HG03196 (cell line): ENCODE measurements around the gene PXDC1.
"Not testable (repeated sequence)": the region's sequence is repeated elsewhere in the genome, so short reads cannot be mapped to it uniquely, and the experiment has no call there.

ENCODE experiments used
- ATAC-seq: cut with Tn5 transposase; IDR thresholded peaks from one replicate; pipeline ENCODE4 v1.9.1; 2021; ENCODE audit not compliant: unreplicated experiment

PXDC1 gene

DNA sequence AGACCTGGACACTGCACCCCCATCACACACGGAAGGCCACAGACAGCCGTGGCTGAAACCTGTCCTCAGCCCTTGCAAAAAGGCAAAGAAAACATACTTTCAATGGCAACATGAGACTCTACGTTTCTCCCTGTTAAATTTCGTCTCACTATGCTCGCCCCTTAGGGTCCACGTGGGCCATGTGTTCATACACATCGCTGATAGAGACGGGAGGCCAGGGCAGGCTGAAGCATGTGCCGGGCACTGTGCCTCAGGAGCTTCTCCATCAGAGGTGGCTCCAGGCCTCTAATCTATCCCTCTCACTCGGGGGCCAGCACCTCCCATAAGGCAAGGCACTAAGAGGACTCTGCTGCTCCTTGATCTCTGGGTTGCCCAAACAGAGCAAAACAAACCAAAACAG, 17.5 kb downstream of the PXDC1 start:
- no peak for ATAC-seq

DNA sequence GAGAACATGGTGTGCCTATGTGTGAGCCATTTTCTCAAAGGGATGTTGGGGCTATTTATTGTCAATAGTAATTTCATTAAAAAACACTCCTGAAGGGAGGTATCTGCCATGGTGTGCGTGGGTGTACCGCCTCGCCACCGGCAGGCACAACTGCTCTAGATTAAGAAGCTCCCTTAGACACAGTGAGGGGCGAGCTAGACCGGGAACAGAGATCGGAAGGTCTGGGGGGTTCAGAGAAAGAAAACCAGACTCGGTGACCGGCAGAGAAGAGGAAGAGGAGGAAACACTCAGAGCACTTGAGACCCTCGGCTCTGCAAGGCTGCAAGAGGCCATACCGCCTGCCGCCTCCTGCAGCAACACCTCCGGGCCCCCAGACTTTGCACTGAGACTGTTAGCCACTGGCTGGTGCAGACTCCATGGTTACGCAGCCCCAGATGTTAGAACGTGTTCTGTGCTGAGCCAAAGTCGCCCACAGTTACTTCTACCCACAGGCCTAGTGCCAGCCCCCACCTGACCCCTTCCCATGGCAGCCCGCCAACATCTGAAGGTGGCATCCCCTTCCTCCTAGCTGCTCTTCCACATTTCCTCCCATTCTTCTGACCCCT, 18.1 kb downstream of the PXDC1 start:
- ATAC-seq, result no peak

- ATAC-seq, result no peak
These were observed 19.0 kb downstream of the PXDC1 start for GRCh38 chr6:3732345-3733141.

- no peak for ATAC-seq
These were observed 19.8 kb downstream of the PXDC1 start for GRCh38 chr6:3731700-3732099.

DNA sequence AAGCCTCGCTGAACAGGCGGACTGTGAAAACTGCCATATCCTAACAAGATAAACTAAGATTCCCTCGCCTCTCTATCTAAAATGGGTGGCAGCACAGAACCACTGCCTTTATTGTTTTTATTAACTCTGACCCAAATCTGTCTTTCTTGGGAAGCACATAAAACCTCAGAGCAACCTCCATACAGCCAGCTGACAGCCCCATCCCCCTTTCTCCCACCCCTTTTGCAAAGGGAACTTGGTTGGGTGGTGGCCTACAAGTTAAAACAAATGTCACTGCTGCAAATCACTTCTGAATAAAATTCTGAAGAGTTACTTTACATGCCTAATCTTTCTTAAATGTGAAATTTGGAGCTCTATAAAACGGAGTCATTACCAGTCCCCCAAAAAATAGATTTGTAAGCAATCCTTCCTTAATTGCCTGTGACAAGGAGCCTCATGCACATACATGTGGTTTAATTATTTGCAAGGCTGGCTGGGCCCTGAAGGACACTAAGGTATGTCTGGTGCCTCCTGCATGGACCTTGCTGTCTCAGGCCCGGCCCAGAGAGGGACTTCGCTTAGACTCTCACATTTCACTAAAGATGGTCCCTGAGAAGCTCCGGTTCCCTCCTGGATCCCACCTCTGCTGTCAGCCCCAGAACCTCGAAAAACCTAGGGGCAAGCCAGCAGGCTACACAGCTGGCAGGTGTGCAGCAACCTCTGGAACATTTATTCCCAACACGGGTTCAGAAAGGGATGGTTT, 21.7 kb downstream of the PXDC1 start:
- ATAC-seq, result no peak

DNA sequence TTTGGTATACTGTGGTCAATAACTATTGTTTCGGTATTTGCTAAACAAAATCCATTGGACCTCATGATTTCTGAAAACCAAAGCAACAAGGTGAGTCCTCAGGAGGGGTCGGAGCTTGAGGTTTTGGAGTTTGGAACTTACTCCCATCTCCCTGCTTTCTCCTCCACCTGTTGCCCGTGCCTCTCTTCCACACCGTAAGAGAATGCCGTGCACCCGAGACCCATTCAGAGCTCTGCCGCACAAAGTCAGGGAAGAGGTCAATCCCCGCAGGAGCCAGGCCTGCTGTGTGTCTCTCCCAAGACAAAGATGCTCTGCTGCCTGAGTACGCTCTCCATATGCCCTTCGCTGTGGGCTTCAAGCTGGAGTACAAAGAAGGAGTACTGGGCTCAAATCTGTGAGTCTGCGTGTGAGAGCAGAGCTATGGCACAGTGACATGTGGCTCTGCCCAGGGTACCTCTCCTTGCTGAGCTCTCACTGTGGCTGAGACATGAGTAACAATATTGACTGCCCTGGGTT, 23.9 kb downstream of the PXDC1 start:
- ATAC-seq, result no peak

- no peak for ATAC-seq
These were observed 24.5 kb downstream of the PXDC1 start for GRCh38 chr6:3727036-3727435.

- ATAC-seq, result no peak
These were observed 25.1 kb downstream of the PXDC1 start for GRCh38 chr6:3726421-3726820.

GRCh38 chr6:3725145-3726047, 26.1 kb downstream of the PXDC1 start:
- no peak for ATAC-seq

GRCh38 chr6:3724451-3725144, 26.9 kb downstream of the PXDC1 start:
- no peak for ATAC-seq

DNA sequence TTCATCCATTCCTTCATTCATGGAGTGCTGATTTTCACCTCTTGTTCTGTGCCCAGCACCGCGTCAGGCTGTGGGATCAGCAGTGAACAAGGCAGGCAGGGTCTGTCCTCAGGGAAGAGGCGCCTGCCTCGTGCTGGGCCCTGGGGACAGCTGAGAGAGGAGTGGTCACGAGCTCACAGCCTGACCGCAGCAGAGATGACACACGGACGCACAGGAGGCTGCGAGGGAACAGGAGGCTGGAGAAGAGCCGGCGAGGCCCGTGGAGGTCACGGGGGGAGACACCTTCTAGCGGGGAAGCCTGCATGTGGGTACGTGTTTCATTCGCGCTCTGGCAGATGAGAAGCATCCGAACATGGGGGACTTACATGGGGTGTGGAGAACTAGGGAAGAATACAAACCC, 27.5 kb downstream of the PXDC1 start:
- no peak for ATAC-seq

DNA sequence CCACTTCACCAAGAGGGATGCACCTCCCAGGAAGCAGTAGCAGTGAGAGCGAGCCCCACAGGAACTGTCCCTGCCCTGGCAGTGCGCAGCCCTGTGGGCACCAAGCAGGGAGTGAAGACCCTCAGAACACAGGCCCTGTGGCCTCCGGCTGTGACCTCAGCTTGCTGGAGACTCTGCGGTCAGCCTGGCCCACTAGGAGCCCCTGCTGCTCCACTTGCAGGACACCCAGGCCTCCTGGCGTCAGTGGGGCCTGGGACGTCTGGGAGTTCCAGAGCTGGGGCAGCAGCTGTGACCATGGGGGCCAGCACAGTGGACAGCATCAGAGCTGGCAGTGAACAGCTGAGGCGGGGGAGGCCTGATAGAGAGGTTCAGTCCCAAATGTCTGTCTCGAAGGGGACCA, 28.3 kb downstream of the PXDC1 start:
- ATAC-seq, result no peak

DNA sequence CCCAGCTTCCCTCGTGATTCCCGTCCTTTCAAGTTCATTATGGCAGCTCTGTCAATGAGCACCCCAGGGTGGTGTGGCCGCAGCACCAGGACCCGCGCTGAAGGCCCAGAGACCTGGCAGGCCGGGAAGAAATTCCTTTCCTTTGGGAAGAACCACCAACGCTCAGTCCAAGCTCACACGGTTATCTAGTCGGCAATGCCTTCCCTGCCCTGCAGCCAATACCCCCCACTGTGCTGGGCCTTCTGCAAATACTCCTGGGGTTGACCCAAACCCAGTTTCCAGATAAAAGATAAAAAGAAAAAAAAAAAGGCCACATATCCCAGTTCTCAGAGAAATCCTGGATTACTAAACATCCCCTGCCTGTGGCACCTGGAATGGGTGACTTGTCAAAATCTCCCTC, 28.7 kb downstream of the PXDC1 start:
- no peak for ATAC-seq

GRCh38 chr6:3721810-3722621, 29.5 kb downstream of the PXDC1 start:
- no peak for ATAC-seq

DNA sequence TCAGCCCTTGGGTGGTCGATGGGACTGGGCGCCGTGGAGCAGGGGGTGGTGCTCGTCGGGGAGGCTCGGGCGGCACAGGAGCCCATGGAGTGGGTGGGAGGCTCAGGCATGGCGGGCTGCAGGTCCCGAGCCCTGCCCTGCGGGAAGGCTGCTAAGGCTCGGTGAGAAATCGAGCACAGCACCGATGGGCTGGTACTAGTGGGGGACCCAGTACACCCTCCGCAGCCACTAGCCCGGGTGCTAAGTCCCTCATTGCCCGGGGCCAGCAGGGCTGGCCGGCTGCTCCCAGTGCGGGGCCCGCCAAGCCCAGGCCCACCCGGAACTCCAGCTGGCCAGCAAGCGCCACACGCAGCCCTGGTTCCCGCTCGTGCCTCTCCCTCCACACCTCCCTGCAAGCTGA, 30.7 kb downstream of the PXDC1 start:
- not testable (repeated sequence) for ATAC-seq

DNA sequence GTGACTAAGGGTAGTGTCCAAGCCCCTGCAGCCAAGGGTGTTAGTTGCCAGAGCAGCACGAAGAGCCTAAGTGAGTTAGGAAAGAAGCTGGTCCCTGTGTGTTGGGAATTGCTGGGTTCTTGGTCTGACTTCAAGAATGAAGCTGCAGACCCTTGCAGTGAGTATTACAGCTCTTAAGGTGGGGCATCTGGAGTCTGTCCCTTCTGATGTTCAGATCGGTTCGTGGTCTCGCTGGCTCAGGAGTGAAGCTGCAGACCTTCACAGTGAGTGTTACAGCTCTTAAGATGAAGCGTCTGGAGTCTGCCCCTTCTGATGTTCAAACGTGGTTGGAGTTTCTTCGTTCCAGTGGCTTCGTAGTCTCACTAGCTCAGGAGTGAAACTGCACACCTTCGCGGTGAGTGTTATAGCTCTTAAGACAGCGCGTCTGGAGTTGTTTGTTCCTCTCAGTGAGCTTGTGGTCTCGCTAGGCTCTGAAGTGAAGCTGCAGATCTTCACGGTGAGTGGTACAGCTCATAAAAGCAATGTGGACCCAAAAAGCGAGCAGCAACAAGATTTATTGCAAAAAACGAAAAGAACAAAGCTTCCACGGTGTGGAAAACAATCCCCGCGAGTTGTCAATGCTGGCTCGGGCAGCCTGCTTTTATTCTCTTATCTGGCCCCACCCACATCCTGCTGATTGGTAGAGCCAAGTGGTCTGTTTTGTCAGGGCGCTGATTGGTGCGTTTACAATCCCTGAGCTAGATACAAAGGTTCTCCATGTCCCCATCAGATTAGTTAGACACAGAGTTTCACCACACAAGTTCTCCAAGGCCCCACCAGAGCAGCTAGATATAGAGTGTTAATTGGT, 31.8 kb downstream of the PXDC1 start:
- ATAC-seq, result no peak

- no peak for ATAC-seq
These were observed 33.1 kb downstream of the PXDC1 start for GRCh38 chr6:3718407-3718806.

DNA sequence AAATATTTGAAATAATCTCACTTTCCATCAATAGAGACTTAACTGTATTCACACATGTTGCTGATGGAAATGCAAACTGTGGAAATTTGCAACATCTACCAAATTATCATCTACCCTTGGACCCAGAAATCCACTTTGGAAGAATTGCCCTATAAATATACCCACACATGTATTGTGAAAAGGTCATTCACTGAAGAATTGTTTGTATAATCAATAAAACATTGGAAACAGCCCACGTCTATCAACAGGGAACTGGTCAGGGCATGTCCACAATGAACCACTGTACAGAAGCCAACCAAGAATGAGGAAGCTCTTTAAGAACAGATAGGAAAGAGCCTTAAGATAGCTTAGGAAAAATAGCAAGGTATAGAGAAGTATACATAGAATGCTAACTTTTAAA, 36.2 kb downstream of the PXDC1 start:
- no peak for ATAC-seq

- ATAC-seq, result no peak
These were observed 36.7 kb downstream of the PXDC1 start for GRCh38 chr6:3714768-3715167.
